HG03064 (cell line): Measurements from ENCODE around the gene MAML3.

Source experiments
- ATAC-seq: cut with Tn5 transposase; IDR thresholded peaks from one replicate; pipeline ENCODE4 v1.9.1; 2021; ENCODE audit warnings: low read depth; ENCODE audit not compliant: unreplicated experiment

Gene MAML3

GRCh38 chr4:140081641-140082390 lies 72.2 kb downstream of the MAML3 start:
- no peak for ATAC-seq

GRCh38 chr4:140080883-140081282 lies 73.1 kb downstream of the MAML3 start:
- ATAC-seq = no peak

- ATAC-seq = no peak
Observed at GRCh38 chr4:140078366-140078765, 75.6 kb downstream of the MAML3 start.

- ATAC-seq = no peak
Observed at GRCh38 chr4:140076307-140076706, 77.7 kb downstream of the MAML3 start.

- ATAC-seq = peak; percentile 92
Observed at GRCh38 chr4:140071806-140072205, 82.2 kb downstream of the MAML3 start.

GRCh38 chr4:140070973-140071372 lies 83.0 kb downstream of the MAML3 start:
- ATAC-seq = no peak

- no peak for ATAC-seq
Observed at GRCh38 chr4:140070366-140070765, 83.6 kb downstream of the MAML3 start.

GRCh38 chr4:140069066-140069465 lies 84.9 kb downstream of the MAML3 start:
- ATAC-seq = no peak

- ATAC-seq = no peak
Observed at GRCh38 chr4:140068271-140068670, 85.7 kb downstream of the MAML3 start.

- no peak for ATAC-seq
Observed at GRCh38 chr4:140066031-140066930, 87.7 kb downstream of the MAML3 start.

- ATAC-seq = no peak
Observed at GRCh38 chr4:140065393-140065792, 88.6 kb downstream of the MAML3 start.

- no peak for ATAC-seq
Observed at GRCh38 chr4:140061659-140062289, 92.2 kb downstream of the MAML3 start.

- no peak for ATAC-seq
Observed at GRCh38 chr4:140061194-140061593, 92.8 kb downstream of the MAML3 start.

GRCh38 chr4:140059159-140059558 lies 94.8 kb downstream of the MAML3 start:
- ATAC-seq = no peak

- no peak for ATAC-seq
Observed at GRCh38 chr4:140057701-140058100, 96.3 kb downstream of the MAML3 start.

GRCh38 chr4:140056015-140056414 lies 98.0 kb downstream of the MAML3 start:
- no peak for ATAC-seq

- no peak for ATAC-seq
Observed at GRCh38 chr4:140054861-140055260, 99.1 kb downstream of the MAML3 start.

GRCh38 chr4:140053185-140053584 lies 100.8 kb downstream of the MAML3 start:
- no peak for ATAC-seq

- ATAC-seq = no peak
Observed at GRCh38 chr4:140052050-140052449, 101.9 kb downstream of the MAML3 start.

GRCh38 chr4:140049849-140050637 lies 103.9 kb downstream of the MAML3 start:
- no peak for ATAC-seq
